ENCODE data around the gene KRTDAP.

Gene KRTDAP

DNA sequence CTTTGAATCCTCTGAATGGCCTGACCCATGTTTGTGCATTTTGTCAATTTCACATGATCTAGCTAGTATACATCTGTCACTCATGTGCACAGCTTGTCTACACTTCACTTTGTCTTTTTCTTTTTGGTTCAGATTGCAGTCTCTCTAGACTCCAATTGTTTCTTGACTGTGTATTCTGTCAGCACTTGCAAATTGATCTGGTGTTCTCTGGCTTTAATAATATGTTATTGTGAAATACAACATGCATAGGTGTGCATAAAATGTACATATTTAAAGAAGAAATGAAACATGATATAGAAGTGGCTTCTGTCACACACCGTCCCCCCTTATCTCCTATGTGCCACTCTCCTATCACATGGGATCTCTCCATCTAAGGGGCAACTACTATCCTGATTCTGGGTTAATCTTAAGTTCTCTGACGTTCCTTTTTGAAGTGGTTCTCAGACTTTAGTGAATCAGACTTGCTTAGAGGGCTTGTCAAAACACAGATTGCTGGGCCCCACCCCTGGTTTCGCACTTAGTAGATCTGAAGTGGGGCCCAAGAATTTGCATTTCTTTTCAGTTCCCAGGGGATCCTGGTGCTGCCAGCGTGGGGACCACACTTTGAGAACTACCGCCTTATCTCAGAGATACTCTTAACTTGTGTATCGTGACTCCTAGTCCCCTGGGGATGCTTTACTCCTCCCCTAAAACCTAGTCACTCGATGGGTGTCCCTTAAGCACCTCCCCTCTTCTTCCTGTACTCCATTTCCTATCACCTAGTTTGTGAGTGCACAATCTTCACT, 5.8 kb downstream of the KRTDAP start:
- TF ChIP-seq RAD21 (IDR thresholded peaks at IDR 0.05; ENCODE audit: low read depth): no peak
- TF ChIP-seq YY1 (IDR thresholded peaks at IDR 0.05; ENCODE audit: low read depth): no peak
- TF ChIP-seq CREB1 (IDR thresholded peaks at IDR 0.05; ENCODE audit: low read depth): no peak
- TF ChIP-seq TAF1 (IDR thresholded peaks at IDR 0.05; ENCODE audit: low read depth): no peak
- TF ChIP-seq EP300 (IDR thresholded peaks at IDR 0.05; ENCODE audit: borderline replicate concordance): no peak
- TF ChIP-seq REST (IDR thresholded peaks at IDR 0.05; ENCODE audit: low read depth): no peak
- no peak for TF ChIP-seq TEAD4 (IDR thresholded peaks at IDR 0.05)
- no peak for TF ChIP-seq EGR1 (IDR thresholded peaks at IDR 0.05)
- TF ChIP-seq FOXM1 (IDR thresholded peaks at IDR 0.05; ENCODE audit: borderline replicate concordance, low read depth): no peak
- TF ChIP-seq MAX (IDR thresholded peaks at IDR 0.05): no peak
- TF ChIP-seq, protein P1, sequence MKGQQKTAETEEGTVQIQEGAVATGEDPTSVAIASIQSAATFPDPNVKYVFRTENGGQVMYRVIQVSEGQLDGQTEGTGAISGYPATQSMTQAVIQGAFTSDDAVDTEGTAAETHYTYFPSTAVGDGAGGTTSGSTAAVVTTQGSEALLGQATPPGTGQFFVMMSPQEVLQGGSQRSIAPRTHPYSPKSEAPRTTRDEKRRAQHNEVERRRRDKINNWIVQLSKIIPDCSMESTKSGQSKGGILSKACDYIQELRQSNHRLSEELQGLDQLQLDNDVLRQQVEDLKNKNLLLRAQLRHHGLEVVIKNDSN (IDR thresholded peaks at IDR 0.05): no peak
- TF ChIP-seq NFIC (IDR thresholded peaks at IDR 0.05): no peak
- TF ChIP-seq ZBTB7A (IDR thresholded peaks at IDR 0.05; ENCODE audit: low read depth): no peak
- no peak for TF ChIP-seq CEBPB (IDR thresholded peaks at IDR 0.05)
- no peak for TF ChIP-seq TCF12 (IDR thresholded peaks at IDR 0.05; ENCODE audit: low read depth)

DNA sequence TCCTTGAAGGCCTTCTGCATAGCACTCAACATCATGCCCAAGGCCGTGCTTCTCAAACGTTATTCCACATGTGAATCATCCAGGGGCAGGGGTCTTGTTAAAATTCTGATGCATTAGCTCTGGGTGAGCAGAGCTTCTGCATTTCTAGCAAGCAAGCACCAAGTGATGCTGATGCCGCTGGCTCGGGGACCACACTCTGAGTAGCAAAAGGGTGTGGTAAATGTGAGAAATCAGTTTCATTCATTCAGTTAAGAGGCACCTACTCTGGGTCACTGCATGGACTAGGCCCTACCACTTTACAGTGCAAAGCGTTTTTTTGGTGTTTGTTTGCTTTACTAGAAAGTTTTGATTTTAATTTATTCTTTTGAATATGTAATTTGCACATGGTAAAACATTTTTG, 7.2 kb downstream of the KRTDAP start:
- TF ChIP-seq TEAD4 (IDR thresholded peaks at IDR 0.05): no peak
- TF ChIP-seq REST (IDR thresholded peaks at IDR 0.05; ENCODE audit: low read depth): no peak
- no peak for TF ChIP-seq CEBPB (IDR thresholded peaks at IDR 0.05)
- TF ChIP-seq YY1 (IDR thresholded peaks at IDR 0.05; ENCODE audit: low read depth): no peak

DNA sequence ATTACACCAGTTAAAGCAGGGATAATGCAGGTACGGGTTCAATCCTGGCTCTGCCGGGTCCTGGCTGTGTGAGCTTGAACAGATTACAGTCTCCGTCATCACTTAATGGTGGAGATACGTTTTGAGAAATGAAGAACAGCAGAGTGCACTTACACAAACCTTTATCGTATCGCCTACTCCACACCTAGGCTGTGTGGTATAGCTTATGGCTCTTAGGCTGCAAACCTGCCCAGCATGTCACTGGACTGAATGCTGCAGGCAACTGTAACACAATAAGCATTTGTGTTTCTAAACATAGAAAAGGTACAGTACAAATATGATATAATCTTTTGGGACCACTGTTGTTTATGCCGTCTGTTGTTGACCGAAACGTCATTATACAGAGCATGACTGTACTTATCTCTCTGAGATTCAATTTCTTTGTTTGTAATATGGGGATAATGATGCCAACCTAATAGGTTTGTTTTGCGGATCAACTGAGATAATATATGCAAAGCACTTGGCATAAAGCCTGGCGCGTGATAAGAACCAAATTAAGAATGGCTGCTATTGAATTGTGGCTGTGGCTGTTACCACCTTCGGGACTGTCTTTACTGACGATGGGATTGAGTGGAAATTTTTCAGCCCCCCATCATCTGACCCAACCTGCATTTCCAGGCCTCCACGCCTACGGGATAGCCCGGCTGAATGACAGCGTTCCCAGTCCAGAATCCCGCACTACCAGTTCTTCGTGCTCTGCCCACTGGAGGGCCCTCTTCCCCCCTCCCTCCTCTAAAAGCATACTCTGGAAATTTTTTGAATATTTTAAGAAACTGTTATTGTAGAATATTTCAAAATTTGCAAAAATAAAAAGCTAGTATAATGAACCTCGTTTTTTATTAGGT, 11.2 kb downstream of the KRTDAP start:
- TF ChIP-seq TCF12 (IDR thresholded peaks at IDR 0.05; ENCODE audit: low read depth): no peak
- no peak for TF ChIP-seq EGR1 (IDR thresholded peaks at IDR 0.05)
- TF ChIP-seq NFIC (IDR thresholded peaks at IDR 0.05): no peak
- no peak for TF ChIP-seq TEAD4 (IDR thresholded peaks at IDR 0.05)
- TF ChIP-seq CREB1 (IDR thresholded peaks at IDR 0.05; ENCODE audit: low read depth): no peak
- no peak for TF ChIP-seq YY1 (IDR thresholded peaks at IDR 0.05; ENCODE audit: low read depth)
- no peak for TF ChIP-seq FOXM1 (IDR thresholded peaks at IDR 0.05; ENCODE audit: borderline replicate concordance, low read depth)
- no peak for TF ChIP-seq RAD21 (IDR thresholded peaks at IDR 0.05; ENCODE audit: low read depth)
- no peak for TF ChIP-seq ZBTB7A (IDR thresholded peaks at IDR 0.05; ENCODE audit: low read depth)
- no peak for TF ChIP-seq TAF1 (IDR thresholded peaks at IDR 0.05; ENCODE audit: low read depth)
- TF ChIP-seq EP300 (IDR thresholded peaks at IDR 0.05; ENCODE audit: borderline replicate concordance): no peak
- TF ChIP-seq MAX (IDR thresholded peaks at IDR 0.05): no peak
- TF ChIP-seq, protein P1 (IDR thresholded peaks at IDR 0.05): no peak
- no peak for TF ChIP-seq REST (IDR thresholded peaks at IDR 0.05; ENCODE audit: low read depth)

DNA sequence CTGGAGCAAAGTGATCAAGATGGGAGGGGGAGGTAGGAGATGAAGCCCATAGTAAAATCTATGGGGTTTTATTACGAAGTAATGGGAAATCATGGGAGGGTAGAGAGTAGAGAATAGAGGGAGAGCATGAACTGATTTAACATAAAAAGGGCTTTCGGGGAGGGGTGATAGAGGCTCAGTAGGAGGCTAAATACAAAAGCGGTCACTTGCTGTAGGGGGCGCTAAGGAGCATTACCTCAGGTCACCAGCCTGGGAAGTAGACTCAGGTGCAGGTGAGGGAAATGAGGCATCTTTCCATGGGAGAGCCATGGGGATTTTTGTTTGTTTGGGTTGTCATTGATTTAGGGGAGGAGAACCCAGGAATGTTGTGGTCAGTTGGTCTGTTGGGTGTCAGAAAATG, 14.1 kb downstream of the KRTDAP start:
- TF ChIP-seq EP300 (IDR thresholded peaks at IDR 0.05; ENCODE audit: borderline replicate concordance) (no peak), TAF1 (IDR thresholded peaks at IDR 0.05; ENCODE audit: low read depth) (no peak), REST (IDR thresholded peaks at IDR 0.05; ENCODE audit: low read depth) (no peak), ZBTB7A (IDR thresholded peaks at IDR 0.05; ENCODE audit: low read depth) (no peak), FOXM1 (IDR thresholded peaks at IDR 0.05; ENCODE audit: borderline replicate concordance, low read depth) (no peak), MAX (IDR thresholded peaks at IDR 0.05) (no peak), EGR1 (IDR thresholded peaks at IDR 0.05) (no peak), YY1 (IDR thresholded peaks at IDR 0.05; ENCODE audit: low read depth) (no peak)
